Measurements from ENCODE around the gene AFG1L. TPM values are rescaled to one million over a fixed set of nuclear protein-coding genes. Genes with fewer than 3 reads are reported as not detected.
"Not testable (repeated sequence)": the region's sequence is repeated elsewhere in the genome, so short reads cannot be mapped to it uniquely, and the experiment has no call there.

Gene AFG1L
- total RNA-seq, 1 donor from 2014 or later = 8.2 TPM

DNA sequence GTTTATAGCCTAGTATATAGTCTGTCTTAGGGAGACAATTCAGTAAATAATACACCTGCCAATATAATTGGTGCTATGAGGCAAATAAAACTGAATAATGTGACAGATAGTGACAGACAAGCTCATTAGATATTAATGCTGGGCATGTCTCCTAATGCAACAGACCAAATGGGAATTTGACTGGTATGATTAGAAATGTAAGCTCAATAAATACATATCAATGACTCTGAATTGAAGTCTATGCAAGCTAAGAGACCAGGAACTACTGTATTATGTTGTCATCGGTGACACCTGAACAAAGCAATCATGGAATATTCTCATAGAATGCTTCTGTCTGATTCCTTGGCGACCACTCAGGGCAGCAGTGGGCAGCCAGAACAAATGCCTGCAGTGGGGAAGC, 31.5 kb upstream of the AFG1L start:
- H3K4me3 Mint-ChIP-seq = peak overlapping the region; percentile 56
- H3K27ac Mint-ChIP-seq (ENCODE audit: unreplicated experiment) = no peak overlapping the region
- H3K9me3 Mint-ChIP-seq = no peaks in the 10 kb centered on the region
- peaks cover 14% of the 10 kb centered on the region for H3K4me1 Mint-ChIP-seq
- no peak for DNase-seq (ENCODE audit: low read depth, low spot score)
- peaks cover 3% of the 10 kb centered on the region for H3K27me3 Mint-ChIP-seq (ENCODE audit: low read depth)
- H3K36me3 Mint-ChIP-seq (ENCODE audit: low read depth) = no peaks in the 10 kb centered on the region
- TF ChIP-seq CTCF (conservative IDR thresholded peaks at IDR 0.05) = no peak

GRCh38 chr6:108268845-108269244, 26.0 kb upstream of the AFG1L start:
- H3K4me1 Mint-ChIP-seq = no peaks in the 10 kb centered on the region
- H3K27ac Mint-ChIP-seq (ENCODE audit: unreplicated experiment) = no peak overlapping the region

DNA sequence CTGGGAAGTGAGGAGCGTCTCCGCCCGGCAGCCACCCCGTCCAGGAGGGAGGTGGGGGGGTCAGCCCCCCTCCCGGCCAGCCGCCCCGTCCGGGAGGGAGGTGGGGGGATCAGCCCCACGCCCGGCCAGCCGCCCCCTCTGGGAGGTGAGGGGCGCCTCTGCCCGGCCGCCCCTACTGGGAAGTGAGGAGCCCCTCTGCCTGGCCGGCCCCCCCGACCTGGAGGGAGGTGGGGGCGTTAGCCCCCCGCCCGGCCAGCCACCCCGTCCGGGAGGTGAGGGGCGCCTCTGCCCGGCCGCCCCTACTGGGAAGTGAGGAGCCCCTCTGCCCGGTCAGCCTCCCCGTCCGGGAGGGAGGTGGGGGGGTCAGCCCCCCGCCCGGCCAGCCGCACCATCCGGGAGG, 24.9 kb upstream of the AFG1L start:
- H3K4me3 Mint-ChIP-seq; H3K27me3 Mint-ChIP-seq (ENCODE audit: low read depth); H3K27ac Mint-ChIP-seq (ENCODE audit: unreplicated experiment); H3K4me1 Mint-ChIP-seq; H3K36me3 Mint-ChIP-seq (ENCODE audit: low read depth); H3K9me3 Mint-ChIP-seq; DNase-seq (ENCODE audit: low read depth, low spot score): not testable (repeated sequence)

More at GRCh38 chr6:108268845-108269244, 26.0 kb upstream of the AFG1L start:
- Mint-ChIP-seq H3K27me3 (ENCODE audit: low read depth) (peaks cover 3% of the 10 kb centered on the region), H3K4me3 (no peak overlapping the region), H3K36me3 (ENCODE audit: low read depth) (no peaks in the 10 kb centered on the region), H3K9me3 (no peaks in the 10 kb centered on the region)
- no peak for TF ChIP-seq CTCF (conservative IDR thresholded peaks at IDR 0.05)
- no peak for DNase-seq (ENCODE audit: low read depth, low spot score)

- Mint-ChIP-seq H3K9me3 (no peaks in the 10 kb centered on the region), H3K36me3 (ENCODE audit: low read depth) (no peaks in the 10 kb centered on the region), H3K27me3 (ENCODE audit: low read depth) (no peaks in the 10 kb centered on the region), H3K4me3 (no peak overlapping the region), H3K27ac (ENCODE audit: unreplicated experiment) (no peak overlapping the region), H3K4me1 (peaks cover 4% of the 10 kb centered on the region)
- DNase-seq (ENCODE audit: low read depth, low spot score) = no peak
- no peak for TF ChIP-seq CTCF (conservative IDR thresholded peaks at IDR 0.05)
Observed at GRCh38 chr6:108274546-108274945, 20.3 kb upstream of the AFG1L start.

DNA sequence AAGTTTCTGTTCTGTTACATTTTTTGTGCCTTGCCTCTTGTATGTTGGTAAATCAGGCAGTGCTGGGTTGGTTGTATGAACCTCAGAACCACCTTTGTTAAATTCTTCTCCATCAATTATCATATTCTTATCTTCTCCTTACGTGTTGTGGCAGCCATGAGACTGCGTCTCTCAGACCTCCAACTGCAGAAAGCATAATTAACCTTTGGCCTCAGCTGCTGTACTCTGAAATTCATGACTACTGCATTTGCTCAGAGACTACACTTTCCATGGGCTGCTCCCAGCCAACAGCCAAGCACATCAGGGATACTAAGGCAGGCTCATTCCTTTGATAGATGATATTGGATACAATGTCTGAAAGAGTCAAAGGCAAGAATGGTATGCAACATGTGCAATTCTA, 18.9 kb upstream of the AFG1L start:
- H3K4me3 Mint-ChIP-seq = no peak overlapping the region
- no peaks in the 10 kb centered on the region for H3K36me3 Mint-ChIP-seq (ENCODE audit: low read depth)
- no peaks in the 10 kb centered on the region for H3K27me3 Mint-ChIP-seq (ENCODE audit: low read depth)
- TF ChIP-seq CTCF (conservative IDR thresholded peaks at IDR 0.05) = no peak
- H3K9me3 Mint-ChIP-seq = no peaks in the 10 kb centered on the region
- no peak overlapping the region for H3K27ac Mint-ChIP-seq (ENCODE audit: unreplicated experiment)
- H3K4me1 Mint-ChIP-seq = peaks cover 4% of the 10 kb centered on the region
- DNase-seq (ENCODE audit: low read depth, low spot score) = no peak

DNA sequence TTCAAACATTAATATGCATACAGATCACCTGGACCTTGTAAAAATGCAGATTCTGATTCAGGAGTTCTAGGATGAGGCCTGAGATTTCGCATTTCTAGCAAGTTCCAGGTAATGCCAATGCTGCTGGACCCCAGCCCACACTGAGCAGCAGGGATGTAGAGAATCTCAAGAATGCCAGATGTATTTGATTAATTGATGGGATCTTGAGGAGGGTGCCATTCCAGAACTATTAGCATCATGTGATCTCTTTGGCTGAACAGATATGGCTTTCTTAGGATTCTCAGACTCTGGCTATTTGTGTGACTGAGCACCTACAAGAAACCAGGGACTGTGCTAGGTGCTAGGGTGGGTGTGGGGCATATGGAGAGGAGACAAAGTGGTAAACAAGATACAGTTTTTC, 17.6 kb upstream of the AFG1L start:
- Mint-ChIP-seq H3K27me3 (ENCODE audit: low read depth) (no peaks in the 10 kb centered on the region), H3K4me1 (peaks cover 4% of the 10 kb centered on the region), H3K4me3 (no peak overlapping the region), H3K27ac (ENCODE audit: unreplicated experiment) (no peak overlapping the region), H3K9me3 (no peaks in the 10 kb centered on the region), H3K36me3 (ENCODE audit: low read depth) (no peaks in the 10 kb centered on the region)
- DNase-seq (ENCODE audit: low read depth, low spot score) = no peak
- no peak for TF ChIP-seq CTCF (conservative IDR thresholded peaks at IDR 0.05)
